ENCODE data around the gene DPEP2. TPM values are rescaled to one million over a fixed set of nuclear protein-coding genes. Genes with fewer than 3 reads are reported as not detected.

DPEP2 gene
- total and polyA plus RNA-seq, 10 of the 15 experiments (the other 5 are each of a cell fraction or from before 2014, with no cell fraction given): 0.04 to 4.0 (median 2.1) TPM

DNA sequence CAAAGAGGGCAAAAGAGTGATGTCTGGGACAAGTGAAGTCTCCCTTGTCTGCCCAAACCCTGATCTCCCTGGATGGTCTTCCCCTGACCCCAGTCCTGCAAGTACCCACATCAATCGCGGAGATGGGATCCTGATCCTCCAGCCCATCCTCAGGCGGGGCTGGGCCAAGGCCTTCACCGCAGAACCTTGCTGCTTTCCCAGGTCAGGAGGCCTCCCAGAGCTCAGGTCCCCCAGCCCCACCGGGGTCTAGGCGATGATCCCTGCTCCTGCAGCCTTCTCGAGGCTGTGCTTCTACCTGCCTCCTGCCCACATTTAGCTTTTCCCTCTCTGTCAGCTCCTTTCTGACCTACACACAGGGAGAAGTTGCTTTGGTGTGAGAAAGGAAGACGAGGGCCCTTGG lies 37.1 kb downstream of the DPEP2 start:
- H3K9ac ChIP-seq (ENCODE audit: control insufficient read depth, insufficient read depth, low read length): no peak overlapping the region
- H3K27me3 ChIP-seq (replicated peaks in 1 of 2; ENCODE audit: control insufficient read depth in 2 of 2, insufficient read depth in 2 of 2, low read length in 1 of 2): no peaks in the 10 kb centered on the region
- H4K20me1 ChIP-seq (ENCODE audit: control insufficient read depth, insufficient read depth): no peaks in the 10 kb centered on the region
- no peak for FAIRE-seq
- peaks cover 5 to 6% of the 10 kb centered on the region in 2 experiments; a peak in 3 of 4 replicates for H3K36me3 ChIP-seq (ENCODE audit: control insufficient read depth in 2 of 2, insufficient read depth in 2 of 2, low read length in 1 of 2)
- no peak overlapping the region for H3K4me2 ChIP-seq (ENCODE audit: control insufficient read depth, insufficient read depth)
- no TSS peak for BruUV-seq (replicated peaks)
- in situ Hi-C loops (cut with MboI) (no loop called here), intact Hi-C loops (cut with micrococcal nuclease; ENCODE audit: unreplicated experiment) (no loop called here)
- ChIA-PET RAD21 (ENCODE audit: unreplicated experiment) (no interaction called here), CTCF (no interaction called here), SMC1A (ENCODE audit: uncharacterized antibody, unreplicated experiment) (no interaction called here), POLR2A (interaction anchor here (0.5 to 1.0 kb wide), 2 partner anchors 11 to 23 kb away, joined by 3 read pairs; no protein-coding TSS in a partner anchor)
- TF ChIP-seq ASH2L (IDR thresholded peaks at IDR 0.05; ENCODE audit: borderline replicate concordance, low read depth) (no peak), TCF7 (IDR thresholded peaks at IDR 0.05; ENCODE audit: borderline replicate concordance) (no peak), CEBPB (IDR thresholded peaks at IDR 0.05; ENCODE audit: borderline replicate concordance in 1 of 2, low read depth in 2 of 2, low read length in 2 of 2) (no peak), EZH2 (IDR thresholded peaks at IDR 0.05; ENCODE audit: borderline replicate concordance, control insufficient read depth, low read depth, low read length) (no peak), TAF1 (IDR thresholded peaks at IDR 0.05; ENCODE audit: borderline replicate concordance, low read depth, low read length) (no peak), HDGF (IDR thresholded peaks at IDR 0.05) (no peak)
- TF ChIP-seq, protein P1, sequence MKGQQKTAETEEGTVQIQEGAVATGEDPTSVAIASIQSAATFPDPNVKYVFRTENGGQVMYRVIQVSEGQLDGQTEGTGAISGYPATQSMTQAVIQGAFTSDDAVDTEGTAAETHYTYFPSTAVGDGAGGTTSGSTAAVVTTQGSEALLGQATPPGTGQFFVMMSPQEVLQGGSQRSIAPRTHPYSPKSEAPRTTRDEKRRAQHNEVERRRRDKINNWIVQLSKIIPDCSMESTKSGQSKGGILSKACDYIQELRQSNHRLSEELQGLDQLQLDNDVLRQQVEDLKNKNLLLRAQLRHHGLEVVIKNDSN (IDR thresholded peaks at IDR 0.05; ENCODE audit: borderline replicate concordance, extremely low read length, insufficient read depth, low read depth, low read length): no peak
- no peak for DNase-seq (ENCODE audit: low read depth, low spot score)
- no peak overlapping the region for H2AFZ ChIP-seq (ENCODE audit: control insufficient read depth, low read depth, low read length)
- no peak overlapping the region for H3K4me3 ChIP-seq
- no peak overlapping the region for H3K27ac ChIP-seq (ENCODE audit: control insufficient read depth, insufficient read depth)
- 90% methylated on average over 8 of the region's 8 CpGs for WGBS (ENCODE audit: insufficient coverage, insufficient replicate concordance, low lambda C conversion rate, missing lambda C conversion rate)
- H3K4me1 ChIP-seq (ENCODE audit: control insufficient read depth, insufficient read depth, low read length): peaks cover 17% of the 10 kb centered on the region
- H3K9me3 ChIP-seq (replicated peaks; ENCODE audit: control insufficient read depth, insufficient read depth, low read length): no peaks in the 10 kb centered on the region
- no peak for ATAC-seq
- peaks cover 10% of the 10 kb centered on the region for H3K79me2 ChIP-seq (ENCODE audit: control insufficient read depth, insufficient read depth, low read length)

DNA sequence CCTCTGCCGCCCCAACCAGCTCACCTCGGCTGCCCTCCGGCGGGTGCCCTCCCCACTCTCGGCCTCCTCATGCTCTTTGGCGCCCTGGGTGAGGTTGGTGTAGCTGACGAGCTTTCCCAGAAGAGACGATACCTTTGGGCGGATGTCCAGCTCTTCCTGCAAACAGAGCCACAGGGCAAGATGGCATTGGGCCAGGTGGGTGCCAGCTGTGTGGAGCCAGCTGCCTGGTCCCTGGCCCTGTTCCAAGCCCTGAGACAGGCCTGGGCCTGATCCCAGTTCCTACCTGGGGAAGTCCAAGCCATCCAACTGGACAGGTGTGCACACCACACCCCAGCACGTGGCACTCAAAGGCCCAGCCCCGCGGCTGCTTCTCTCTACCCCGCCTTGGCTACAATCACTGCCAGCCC lies 37.7 kb downstream of the DPEP2 start:
- Histone ChIP-seq H3K36me3 (ENCODE audit: control insufficient read depth in 2 of 2, insufficient read depth in 2 of 2, low read length in 1 of 2) (peaks cover 5 to 6% of the 10 kb centered on the region in 2 experiments; a peak in 3 of 4 replicates), H3K9me3 (replicated peaks; ENCODE audit: control insufficient read depth, insufficient read depth, low read length) (no peaks in the 10 kb centered on the region), H3K4me3 (no peak overlapping the region), H3K27me3 (replicated peaks in 1 of 2; ENCODE audit: control insufficient read depth in 2 of 2, insufficient read depth in 2 of 2, low read length in 1 of 2) (no peaks in the 10 kb centered on the region), H3K4me2 (ENCODE audit: control insufficient read depth, insufficient read depth) (no peak overlapping the region), H3K27ac (ENCODE audit: control insufficient read depth, insufficient read depth) (no peak overlapping the region), H4K20me1 (ENCODE audit: control insufficient read depth, insufficient read depth) (no peaks in the 10 kb centered on the region), H3K4me1 (ENCODE audit: control insufficient read depth, insufficient read depth, low read length) (peaks cover 11% of the 10 kb centered on the region), H3K79me2 (ENCODE audit: control insufficient read depth, insufficient read depth, low read length) (peaks cover 4% of the 10 kb centered on the region), H2AFZ (ENCODE audit: control insufficient read depth, low read depth, low read length) (no peak overlapping the region), H3K9ac (ENCODE audit: control insufficient read depth, insufficient read depth, low read length) (no peak overlapping the region)
- POLR2A ChIA-PET: no interaction called here
- RAD21 ChIA-PET (ENCODE audit: unreplicated experiment): no interaction called here
- WGBS (ENCODE audit: insufficient coverage, insufficient replicate concordance, low lambda C conversion rate, missing lambda C conversion rate): 97% methylated on average over 13 of the region's 13 CpGs
- ATAC-seq (no peak), FAIRE-seq (no peak), DNase-seq (ENCODE audit: low read depth, low spot score) (no peak)
- intact Hi-C loops (cut with micrococcal nuclease; ENCODE audit: unreplicated experiment) (no loop called here), in situ Hi-C loops (cut with MboI) (no loop called here)
- CTCF ChIA-PET: no interaction called here
- BruUV-seq (replicated peaks): no TSS peak
- SMC1A ChIA-PET (ENCODE audit: uncharacterized antibody, unreplicated experiment): no interaction called here
- TF ChIP-seq WRNIP1 (IDR thresholded peaks at IDR 0.05; ENCODE audit: borderline replicate concordance, low read depth, low read length) (no peak), SPI1 (IDR thresholded peaks at IDR 0.05; ENCODE audit: borderline replicate concordance, insufficient read depth, low read depth, low read length) (no peak), NR2C1 (IDR thresholded peaks at IDR 0.05) (no peak), TCF12 (IDR thresholded peaks at IDR 0.05; ENCODE audit: low read depth, low read length) (no peak), NFYB (IDR thresholded peaks at IDR 0.05; ENCODE audit: insufficient read depth, low read depth, low read length) (no peak), CHD2 (IDR thresholded peaks at IDR 0.05; ENCODE audit: borderline replicate concordance, low read depth, low read length) (no peak), CBFB (IDR thresholded peaks at IDR 0.05; ENCODE audit: low read depth) (no peak), TARDBP (IDR thresholded peaks at IDR 0.05; ENCODE audit: borderline replicate concordance) (no peak), MYB (IDR thresholded peaks at IDR 0.05; ENCODE audit: borderline replicate concordance, low read depth, low read length) (no peak), PAX5 (IDR thresholded peaks at IDR 0.05; ENCODE audit: borderline replicate concordance, low read depth, low read length) (no peak), RCOR1 (conservative IDR thresholded peaks at IDR 0.05; ENCODE audit: low read depth, low read length) (no peak), HDAC2 (IDR thresholded peaks at IDR 0.05) (no peak)
- TF ChIP-seq, protein P2, sequence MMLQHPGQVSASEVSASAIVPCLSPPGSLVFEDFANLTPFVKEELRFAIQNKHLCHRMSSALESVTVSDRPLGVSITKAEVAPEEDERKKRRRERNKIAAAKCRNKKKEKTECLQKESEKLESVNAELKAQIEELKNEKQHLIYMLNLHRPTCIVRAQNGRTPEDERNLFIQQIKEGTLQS (IDR thresholded peaks at IDR 0.05; ENCODE audit: borderline replicate concordance, extremely low read depth, low read depth, low read length): no peak

Data from GM12878 (cell line).